ENCODE data around the gene NOTCH2.

DNA sequence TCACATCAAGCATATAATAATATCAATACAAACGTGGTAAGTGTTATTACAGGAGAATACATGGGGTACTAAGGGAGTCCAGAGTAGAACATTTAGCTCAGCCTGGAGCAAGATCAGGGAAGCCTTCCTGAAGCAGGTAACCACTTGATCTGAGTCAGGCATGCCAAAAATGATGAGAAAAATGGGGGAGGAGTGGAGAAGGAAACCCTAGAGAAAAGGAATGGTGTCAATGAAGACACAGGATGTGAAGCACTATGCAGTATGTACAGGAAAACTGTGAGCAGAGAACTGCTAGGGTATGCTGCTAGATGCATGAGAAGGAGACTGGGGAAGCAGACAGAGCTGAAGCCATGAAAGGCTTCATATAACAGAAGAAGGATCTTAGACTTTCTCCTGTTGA lies 84.7 kb downstream of the NOTCH2 start:
- TF ChIP-seq, protein P1, sequence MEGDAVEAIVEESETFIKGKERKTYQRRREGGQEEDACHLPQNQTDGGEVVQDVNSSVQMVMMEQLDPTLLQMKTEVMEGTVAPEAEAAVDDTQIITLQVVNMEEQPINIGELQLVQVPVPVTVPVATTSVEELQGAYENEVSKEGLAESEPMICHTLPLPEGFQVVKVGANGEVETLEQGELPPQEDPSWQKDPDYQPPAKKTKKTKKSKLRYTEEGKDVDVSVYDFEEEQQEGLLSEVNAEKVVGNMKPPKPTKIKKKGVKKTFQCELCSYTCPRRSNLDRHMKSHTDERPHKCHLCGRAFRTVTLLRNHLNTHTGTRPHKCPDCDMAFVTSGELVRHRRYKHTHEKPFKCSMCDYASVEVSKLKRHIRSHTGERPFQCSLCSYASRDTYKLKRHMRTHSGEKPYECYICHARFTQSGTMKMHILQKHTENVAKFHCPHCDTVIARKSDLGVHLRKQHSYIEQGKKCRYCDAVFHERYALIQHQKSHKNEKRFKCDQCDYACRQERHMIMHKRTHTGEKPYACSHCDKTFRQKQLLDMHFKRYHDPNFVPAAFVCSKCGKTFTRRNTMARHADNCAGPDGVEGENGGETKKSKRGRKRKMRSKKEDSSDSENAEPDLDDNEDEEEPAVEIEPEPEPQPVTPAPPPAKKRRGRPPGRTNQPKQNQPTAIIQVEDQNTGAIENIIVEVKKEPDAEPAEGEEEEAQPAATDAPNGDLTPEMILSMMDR (IDR thresholded peaks at IDR 0.05; ENCODE audit: low read depth, low read length, missing input control): no peak
- TF ChIP-seq YY1 (IDR thresholded peaks at IDR 0.05): no peak
- no peak for TF ChIP-seq JUND (IDR thresholded peaks at IDR 0.05)
